ENCODE results near the gene STX5. TPM values are rescaled to one million over a fixed set of nuclear protein-coding genes. Genes with fewer than 3 reads are reported as not detected.

STX5 gene
- total and polyA plus RNA-seq, 10 of the 15 experiments (the other 5 are each of a cell fraction or from before 2014, with no cell fraction given) = 3.8 to 35.4 (median 27.4) TPM

DNA sequence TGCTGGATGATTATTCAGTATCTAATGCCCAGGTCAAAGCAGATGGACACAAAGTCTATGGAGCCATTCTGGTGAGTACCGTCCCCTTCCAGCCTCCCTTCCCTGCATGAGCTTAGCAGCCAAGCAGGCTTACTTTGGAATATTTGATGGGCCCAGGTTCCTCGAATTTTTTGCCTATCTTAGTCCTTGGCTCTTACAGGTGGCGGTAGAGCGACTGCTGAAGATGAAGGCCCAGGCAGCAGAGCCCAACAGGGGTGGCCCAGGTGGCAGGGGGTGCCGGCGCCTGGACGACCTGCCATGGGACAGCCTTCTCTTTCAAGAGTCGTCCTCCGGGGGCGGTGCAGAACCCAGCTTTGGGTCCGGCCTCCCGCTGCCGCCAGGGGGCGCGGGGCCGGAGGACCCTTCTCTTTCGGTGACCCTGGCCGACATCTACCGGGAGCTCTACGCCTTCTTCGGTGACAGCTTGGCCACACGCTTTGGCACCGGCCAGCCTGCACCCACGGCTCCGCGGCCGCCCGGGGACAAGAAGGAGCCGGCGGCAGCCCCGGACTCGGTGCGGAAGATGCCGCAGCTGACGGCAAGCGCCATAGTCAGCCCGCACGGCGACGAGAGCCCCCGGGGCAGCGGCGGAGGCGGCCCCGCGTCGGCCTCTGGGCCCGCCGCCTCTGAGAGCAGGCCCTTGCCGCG, 45.4 kb downstream of the STX5 start (continued):
- TF ChIP-seq NFYB (IDR thresholded peaks at IDR 0.05; ENCODE audit: insufficient read depth, low read depth, low read length) (no peak), BCL11A (IDR thresholded peaks at IDR 0.05; ENCODE audit: low read depth, low read length) (no peak), CHD2 (IDR thresholded peaks at IDR 0.05; ENCODE audit: borderline replicate concordance, low read depth, low read length) (no peak), PAX5 (IDR thresholded peaks at IDR 0.05; ENCODE audit: borderline replicate concordance, low read depth, low read length) (no peak), KAT2A (conservative IDR thresholded peaks at IDR 0.05; ENCODE audit: control insufficient read depth, low read depth, low read length) (no peak), BACH1 (IDR thresholded peaks at IDR 0.05; ENCODE audit: borderline replicate concordance) (no peak), RB1 (IDR thresholded peaks at IDR 0.05; ENCODE audit: borderline replicate concordance) (no peak; the same call in 1 of the 2 replicates), BHLHE40 (IDR thresholded peaks at IDR 0.05; ENCODE audit: borderline replicate concordance in 1 of 2, low read depth in 2 of 2, low read length in 1 of 2) (peak; percentile 17 to 26; a peak in 1 of 4 replicates), ZNF622 (IDR thresholded peaks at IDR 0.05) (no peak), KLF5 (IDR thresholded peaks at IDR 0.05; ENCODE audit: partially characterized antibody) (no peak), EGR1 (IDR thresholded peaks at IDR 0.05; ENCODE audit: borderline replicate concordance in 1 of 2, low read depth in 2 of 2, low read length in 2 of 2) (peak in 1 of 2 experiments; percentile 73; a peak in 2 of 3 replicates), CREM (IDR thresholded peaks at IDR 0.05; ENCODE audit: low read depth) (peak; percentile 23; the same call in 1 of the 2 replicates), NBN (IDR thresholded peaks at IDR 0.05) (peak; percentile 19; the same call in 1 of the 2 replicates), NFXL1 (IDR thresholded peaks at IDR 0.05; ENCODE audit: borderline replicate concordance) (no peak), YY1 (IDR thresholded peaks at IDR 0.05; ENCODE audit: low read depth, low read length) (peak; percentile 89), ZNF217 (IDR thresholded peaks at IDR 0.05) (peak; percentile 69; the same call in 1 of the 2 replicates), WRNIP1 (IDR thresholded peaks at IDR 0.05; ENCODE audit: borderline replicate concordance, low read depth, low read length) (no peak), SP1 (IDR thresholded peaks at IDR 0.05; ENCODE audit: low read depth, low read length) (no peak), CREB1 (IDR thresholded peaks at IDR 0.05; ENCODE audit: low read depth) (0 out of 2 replicates have a peak, but pooled peaks have one; percentile 47), RAD21 (IDR thresholded peaks at IDR 0.05; ENCODE audit: insufficient read depth, low read depth, low read length) (peak; percentile 63), POU2F2 (IDR thresholded peaks at IDR 0.05; ENCODE audit: borderline replicate concordance, low read depth, low read length) (no peak; the same call in 2 of the 3 replicates), NR2F1 (conservative IDR thresholded peaks at IDR 0.05) (peak; percentile 92), FOXM1 (IDR thresholded peaks at IDR 0.05; ENCODE audit: low read depth, low read length) (no peak)
- TF ChIP-seq, protein P1, sequence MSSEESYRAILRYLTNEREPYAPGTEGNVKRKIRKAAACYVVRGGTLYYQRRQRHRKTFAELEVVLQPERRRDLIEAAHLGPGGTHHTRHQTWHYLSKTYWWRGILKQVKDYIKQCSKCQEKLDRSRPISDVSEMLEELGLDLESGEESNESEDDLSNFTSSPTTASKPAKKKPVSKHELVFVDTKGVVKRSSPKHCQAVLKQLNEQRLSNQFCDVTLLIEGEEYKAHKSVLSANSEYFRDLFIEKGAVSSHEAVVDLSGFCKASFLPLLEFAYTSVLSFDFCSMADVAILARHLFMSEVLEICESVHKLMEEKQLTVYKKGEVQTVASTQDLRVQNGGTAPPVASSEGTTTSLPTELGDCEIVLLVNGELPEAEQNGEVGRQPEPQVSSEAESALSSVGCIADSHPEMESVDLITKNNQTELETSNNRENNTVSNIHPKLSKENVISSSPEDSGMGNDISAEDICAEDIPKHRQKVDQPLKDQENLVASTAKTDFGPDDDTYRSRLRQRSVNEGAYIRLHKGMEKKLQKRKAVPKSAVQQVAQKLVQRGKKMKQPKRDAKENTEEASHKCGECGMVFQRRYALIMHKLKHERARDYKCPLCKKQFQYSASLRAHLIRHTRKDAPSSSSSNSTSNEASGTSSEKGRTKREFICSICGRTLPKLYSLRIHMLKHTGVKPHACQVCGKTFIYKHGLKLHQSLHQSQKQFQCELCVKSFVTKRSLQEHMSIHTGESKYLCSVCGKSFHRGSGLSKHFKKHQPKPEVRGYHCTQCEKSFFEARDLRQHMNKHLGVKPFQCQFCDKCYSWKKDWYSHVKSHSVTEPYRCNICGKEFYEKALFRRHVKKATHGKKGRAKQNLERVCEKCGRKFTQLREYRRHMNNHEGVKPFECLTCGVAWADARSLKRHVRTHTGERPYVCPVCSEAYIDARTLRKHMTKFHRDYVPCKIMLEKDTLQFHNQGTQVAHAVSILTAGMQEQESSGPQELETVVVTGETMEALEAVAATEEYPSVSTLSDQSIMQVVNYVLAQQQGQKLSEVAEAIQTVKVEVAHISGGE (CRISPR knock-in tag; IDR thresholded peaks at IDR 0.05) = no peak
- TF ChIP-seq, protein P2, sequence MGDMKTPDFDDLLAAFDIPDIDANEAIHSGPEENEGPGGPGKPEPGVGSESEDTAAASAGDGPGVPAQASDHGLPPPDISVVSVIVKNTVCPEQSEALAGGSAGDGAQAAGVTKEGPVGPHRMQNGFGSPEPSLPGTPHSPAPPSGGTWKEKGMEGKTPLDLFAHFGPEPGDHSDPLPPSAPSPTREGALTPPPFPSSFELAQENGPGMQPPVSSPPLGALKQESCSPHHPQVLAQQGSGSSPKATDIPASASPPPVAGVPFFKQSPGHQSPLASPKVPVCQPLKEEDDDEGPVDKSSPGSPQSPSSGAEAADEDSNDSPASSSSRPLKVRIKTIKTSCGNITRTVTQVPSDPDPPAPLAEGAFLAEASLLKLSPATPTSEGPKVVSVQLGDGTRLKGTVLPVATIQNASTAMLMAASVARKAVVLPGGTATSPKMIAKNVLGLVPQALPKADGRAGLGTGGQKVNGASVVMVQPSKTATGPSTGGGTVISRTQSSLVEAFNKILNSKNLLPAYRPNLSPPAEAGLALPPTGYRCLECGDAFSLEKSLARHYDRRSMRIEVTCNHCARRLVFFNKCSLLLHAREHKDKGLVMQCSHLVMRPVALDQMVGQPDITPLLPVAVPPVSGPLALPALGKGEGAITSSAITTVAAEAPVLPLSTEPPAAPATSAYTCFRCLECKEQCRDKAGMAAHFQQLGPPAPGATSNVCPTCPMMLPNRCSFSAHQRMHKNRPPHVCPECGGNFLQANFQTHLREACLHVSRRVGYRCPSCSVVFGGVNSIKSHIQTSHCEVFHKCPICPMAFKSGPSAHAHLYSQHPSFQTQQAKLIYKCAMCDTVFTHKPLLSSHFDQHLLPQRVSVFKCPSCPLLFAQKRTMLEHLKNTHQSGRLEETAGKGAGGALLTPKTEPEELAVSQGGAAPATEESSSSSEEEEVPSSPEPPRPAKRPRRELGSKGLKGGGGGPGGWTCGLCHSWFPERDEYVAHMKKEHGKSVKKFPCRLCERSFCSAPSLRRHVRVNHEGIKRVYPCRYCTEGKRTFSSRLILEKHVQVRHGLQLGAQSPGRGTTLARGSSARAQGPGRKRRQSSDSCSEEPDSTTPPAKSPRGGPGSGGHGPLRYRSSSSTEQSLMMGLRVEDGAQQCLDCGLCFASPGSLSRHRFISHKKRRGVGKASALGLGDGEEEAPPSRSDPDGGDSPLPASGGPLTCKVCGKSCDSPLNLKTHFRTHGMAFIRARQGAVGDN (IDR thresholded peaks at IDR 0.05) = no peak
